OCI-LY1 (cell line): ENCODE data around the gene TECTA.

Experiments
- H2AFZ ChIP-seq: fragments of 200-600 bp; sonication (generic), shearing (Covaris generic); 2 replicates; pipeline ENCODE4 v1.6.0; 2014; ENCODE audit warnings: antibody characterized with exemption, mild to moderate bottlenecking, low read length
- H3F3A ChIP-seq: fragments of 200-600 bp; sonication (generic), shearing (Covaris generic); 2 replicates; pipeline ENCODE4 v1.6.0; 2014; ENCODE audit warnings: mild to moderate bottlenecking, antibody characterized with exemption, low read length, moderate library complexity; ENCODE audit not compliant: insufficient read depth
- H3K27ac ChIP-seq: fragments of 200-600 bp; sonication (generic); 2 replicates; pipeline ENCODE4 v1.5.1; 2014; ENCODE audit warnings: low read length, mixed run types, mild to moderate bottlenecking, low read depth; ENCODE audit not compliant: poor library complexity, severe bottlenecking
- H3K27me3 ChIP-seq: fragments of 200-600 bp; sonication (generic); 2 replicates; pipeline ENCODE4 v1.6.0; 2014; ENCODE audit warnings: antibody characterized with exemption, mild to moderate bottlenecking, low read length, moderate library complexity; ENCODE audit not compliant: insufficient read depth
- H3K36me3 ChIP-seq: fragments of 200-600 bp; sonication (generic); 2 replicates; pipeline ENCODE4 v1.6.1; 2014; ENCODE audit warnings: mild to moderate bottlenecking, antibody characterized with exemption, low read length, moderate library complexity, mixed read lengths; ENCODE audit not compliant: insufficient read depth
- H3K4me1 ChIP-seq: fragments of 200-600 bp; sonication (generic); 2 replicates; pipeline ENCODE4 v1.5.1; 2014; ENCODE audit warnings: mild to moderate bottlenecking, low read length, moderate library complexity; ENCODE audit not compliant: insufficient read depth, severe bottlenecking
- H3K4me2 ChIP-seq: fragments of 200-600 bp; sonication (generic), shearing (Covaris generic); 2 replicates; pipeline ENCODE4 v1.6.1; 2014; ENCODE audit warnings: low read length
- H3K4me3 ChIP-seq: fragments of 200-600 bp; sonication (generic); 2 replicates; pipeline ENCODE4 v1.5.1; 2014; ENCODE audit warnings: low read length, low read depth, mild to moderate bottlenecking, mixed read lengths; ENCODE audit not compliant: poor library complexity, severe bottlenecking
- H3K79me2 ChIP-seq: fragments of 200-600 bp; shearing (Covaris generic); 2 replicates; pipeline ENCODE4 v1.6.1; 2016; ENCODE audit warnings: mixed run types, low read length, mixed read lengths; ENCODE audit not compliant: insufficient read depth
- H3K9ac ChIP-seq: fragments of 200-600 bp; sonication (generic), shearing (Covaris generic); 2 replicates; pipeline ENCODE4 v1.6.1; 2014; ENCODE audit warnings: mild to moderate bottlenecking, low read length, mixed read lengths
- H3K9me2 ChIP-seq: fragments of 200-600 bp; sonication (generic), shearing (Covaris generic); 2 replicates; pipeline ENCODE4 v1.6.1; 2014; ENCODE audit warnings: low read depth, mild to moderate bottlenecking, low read length, mixed read lengths
- H3K9me3 ChIP-seq: fragments of 200-600 bp; shearing (Covaris generic); 2 replicates; pipeline ENCODE4 v1.6.1; 2014; ENCODE audit warnings: low read length, mixed read lengths
- H4K20me1 ChIP-seq: fragments of 200-600 bp; sonication (generic), shearing (Covaris generic); 2 replicates; pipeline ENCODE4 v1.6.0; 2016; ENCODE audit warnings: mild to moderate bottlenecking, low read length; ENCODE audit not compliant: insufficient read depth
- EZH2 ChIP-seq: fragments of 200-600 bp; sonication (generic), shearing (Covaris generic); IDR thresholded peaks from 2 replicates; pipeline ENCODE4 v1.8.0; 2017; ENCODE audit warnings: borderline replicate concordance, mixed run types, mild to moderate bottlenecking, antibody characterized with exemption, low read length, moderate library complexity, mixed read lengths
- TF ChIP-seq, protein P1 (sequence below): fragments of 200-600 bp; sonication (generic), shearing (Covaris generic); IDR thresholded peaks from 2 replicates; pipeline ENCODE4 v1.5.1; 2017; ENCODE audit warnings: mild to moderate bottlenecking, antibody characterized with exemption, low read length, moderate library complexity, mixed read lengths

The TECTA gene

GRCh38 chr11:121138259-121138658 is 37.2 kb downstream of the TECTA start:
- Histone ChIP-seq H3K9me2 (no peaks in the 10 kb centered on the region), H3K4me1 (no peaks in the 10 kb centered on the region), H3K4me2 (no peak overlapping the region), H4K20me1 (no peaks in the 10 kb centered on the region), H3K4me3 (no peak overlapping the region), H3K9me3 (no peaks in the 10 kb centered on the region), H3K36me3 (no peaks in the 10 kb centered on the region), H3K9ac (no peak overlapping the region), H3K27ac (no peak overlapping the region), H3K79me2 (no peaks in the 10 kb centered on the region), H3K27me3 (no peaks in the 10 kb centered on the region), H2AFZ (no peak overlapping the region), H3F3A (no peaks in the 10 kb centered on the region)
- no peak for TF ChIP-seq EZH2
- TF ChIP-seq, protein P1, sequence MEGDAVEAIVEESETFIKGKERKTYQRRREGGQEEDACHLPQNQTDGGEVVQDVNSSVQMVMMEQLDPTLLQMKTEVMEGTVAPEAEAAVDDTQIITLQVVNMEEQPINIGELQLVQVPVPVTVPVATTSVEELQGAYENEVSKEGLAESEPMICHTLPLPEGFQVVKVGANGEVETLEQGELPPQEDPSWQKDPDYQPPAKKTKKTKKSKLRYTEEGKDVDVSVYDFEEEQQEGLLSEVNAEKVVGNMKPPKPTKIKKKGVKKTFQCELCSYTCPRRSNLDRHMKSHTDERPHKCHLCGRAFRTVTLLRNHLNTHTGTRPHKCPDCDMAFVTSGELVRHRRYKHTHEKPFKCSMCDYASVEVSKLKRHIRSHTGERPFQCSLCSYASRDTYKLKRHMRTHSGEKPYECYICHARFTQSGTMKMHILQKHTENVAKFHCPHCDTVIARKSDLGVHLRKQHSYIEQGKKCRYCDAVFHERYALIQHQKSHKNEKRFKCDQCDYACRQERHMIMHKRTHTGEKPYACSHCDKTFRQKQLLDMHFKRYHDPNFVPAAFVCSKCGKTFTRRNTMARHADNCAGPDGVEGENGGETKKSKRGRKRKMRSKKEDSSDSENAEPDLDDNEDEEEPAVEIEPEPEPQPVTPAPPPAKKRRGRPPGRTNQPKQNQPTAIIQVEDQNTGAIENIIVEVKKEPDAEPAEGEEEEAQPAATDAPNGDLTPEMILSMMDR, result no peak

DNA sequence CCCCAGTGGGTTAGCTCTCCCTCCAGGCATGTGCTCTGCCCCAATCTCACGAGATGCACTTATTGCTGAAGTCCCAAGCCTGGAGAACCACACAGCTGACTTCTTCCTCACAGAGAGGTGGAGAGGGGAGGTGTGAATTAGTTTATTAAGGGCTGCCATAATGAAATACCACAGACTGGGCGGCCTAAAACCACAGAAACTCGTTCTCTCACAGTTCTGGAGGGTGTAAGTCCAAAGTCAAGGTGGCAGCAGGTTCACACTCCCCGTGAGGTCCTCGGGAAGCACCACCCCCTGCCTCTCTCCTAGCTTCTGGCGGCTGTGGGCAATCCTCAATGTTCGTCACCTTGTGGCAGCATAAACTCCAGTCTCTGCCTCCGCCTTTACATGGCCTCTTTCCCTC is 39.3 kb downstream of the TECTA start:
- no peaks in the 10 kb centered on the region for H3F3A ChIP-seq
- no peaks in the 10 kb centered on the region for H3K79me2 ChIP-seq
- TF ChIP-seq EZH2, result no peak
- TF ChIP-seq, protein P1, result no peak
- H3K4me2 ChIP-seq, result no peak overlapping the region
- H4K20me1 ChIP-seq, result no peaks in the 10 kb centered on the region
- no peaks in the 10 kb centered on the region for H3K9me2 ChIP-seq
- H3K4me3 ChIP-seq, result no peak overlapping the region
- no peak overlapping the region for H3K27ac ChIP-seq
- H3K9ac ChIP-seq, result no peak overlapping the region
- no peaks in the 10 kb centered on the region for H3K4me1 ChIP-seq
- H3K9me3 ChIP-seq, result no peaks in the 10 kb centered on the region
- H2AFZ ChIP-seq, result no peak overlapping the region
- no peaks in the 10 kb centered on the region for H3K27me3 ChIP-seq
- H3K36me3 ChIP-seq, result no peaks in the 10 kb centered on the region

- H3K9ac ChIP-seq, result no peak overlapping the region
Measured at GRCh38 chr11:121141066-121141465, 40.0 kb downstream of the TECTA start.

More at GRCh38 chr11:121141066-121141465, 40.0 kb downstream of the TECTA start:
- Histone ChIP-seq H3K9me2 (no peaks in the 10 kb centered on the region), H3K36me3 (no peaks in the 10 kb centered on the region), H3K27me3 (no peaks in the 10 kb centered on the region), H3K4me1 (no peaks in the 10 kb centered on the region), H3K4me2 (no peak overlapping the region), H3K4me3 (no peak overlapping the region), H4K20me1 (no peaks in the 10 kb centered on the region), H3K79me2 (no peaks in the 10 kb centered on the region), H3K27ac (no peak overlapping the region), H3K9me3 (no peaks in the 10 kb centered on the region), H2AFZ (no peak overlapping the region), H3F3A (no peaks in the 10 kb centered on the region)
- TF ChIP-seq EZH2, result no peak
- TF ChIP-seq, protein P1, result no peak
